HepG2 (cell line): ENCODE data around the gene MED22. TPM values are rescaled to one million over a fixed set of nuclear protein-coding genes. Genes with fewer than 3 reads are reported as not detected.

Source experiments
- ATAC-seq: fragments of 200-7000 bp; cut with Tn5 transposase; 3 replicates; pipeline ENCODE4 v1.9.1; 2020; ENCODE audit warnings: mild to moderate bottlenecking, moderate library complexity
- BruUV-seq: library from RNA; stranded (reverse); fragments of 400-500 nt; replicated peaks from 2 replicates; lab custom pipeline; 2021; lab: Mats Ljungman, UMichigan
- CTCF ChIA-PET: fragments of 300-600 bp; formaldehyde crosslinking; extraction: SDS; loops from one replicate; lab custom pipeline; 2021; ENCODE audit warnings: low total read pairs, inconsistent platforms, low intra/inter-chr PET ratio; lab: Yijun Ruan, JAX
- POLR2A ChIA-PET: fragments of 350-600 bp; sonication (Branson Sonifier 250); formaldehyde crosslinking; loops from one replicate; lab custom pipeline; 2020; ENCODE audit warnings: antibody characterized with exemption, inconsistent platforms; lab: Yijun Ruan, JAX
- DNase-seq: peaks from one replicate; pipeline ENCODE4 v3.0.0-alpha.2; 2015; ENCODE audit warnings: low spot score
- FAIRE-seq: peaks from 3 replicates; lab custom pipeline; 2011; peaks lifted over from hg19 to GRCh38; lab: Jason Lieb, UNC
- H2AFZ ChIP-seq: one replicate; pipeline ENCODE4 v1.6.1; 2011; ENCODE audit warnings: low read length, inconsistent platforms
- H3K27ac ChIP-seq: fragments of 300-600 bp; 3 replicates; pipeline ENCODE4 v1.8.0; 2011; ENCODE audit warnings: mixed run types, mild to moderate bottlenecking, mixed read lengths, low read length, inconsistent platforms; ENCODE audit not compliant: insufficient read depth; ENCODE audit errors: extremely low read length
- H3K27me3 ChIP-seq, 2 experiments: fragments of 200-600 bp in 1 of 2; 2 replicates in 1 of 2; 3 replicates in 1 of 2; pipeline versions ENCODE4 v1.6.0 to v1.8.0; 2011; ENCODE audit warnings: low read length in 2 of 2, mild to moderate bottlenecking in 2 of 2, moderate library complexity in 2 of 2, inconsistent platforms in 1 of 2; ENCODE audit not compliant: insufficient read depth in 2 of 2, control insufficient read depth in 1 of 2
- H3K36me3 ChIP-seq, 2 experiments: fragments of 200-600 bp in 1 of 2; replicated peaks in 1 of 2; 2 replicates in 1 of 2; 3 replicates in 1 of 2; pipeline versions ENCODE4 v1.5.1 to v1.8.0; 2011; ENCODE audit warnings: low read length in 2 of 2, inconsistent platforms in 1 of 2; ENCODE audit not compliant: insufficient read depth in 2 of 2, control insufficient read depth in 1 of 2
- H3K4me1 ChIP-seq: 2 replicates; pipeline ENCODE4 v1.5.1; 2012; ENCODE audit warnings: low read length, inconsistent platforms; ENCODE audit not compliant: insufficient read depth
- H3K4me2 ChIP-seq: 2 replicates; pipeline ENCODE4 v1.6.0; 2011; ENCODE audit warnings: low read depth, low read length, inconsistent platforms
- H3K4me3 ChIP-seq, 3 experiments: fragments of 200-600 bp in 1 of 3; sonication (generic), shearing (Covaris generic) in 1 of 3; replicated peaks in 1 of 3; 2 replicates each; pipeline ENCODE4 v1.5.1; 2011 to 2016; ENCODE audit warnings: low read length in 3 of 3, inconsistent platforms in 2 of 3, low read depth in 2 of 3, mild to moderate bottlenecking in 2 of 3, control low read depth in 1 of 3, mixed read lengths in 1 of 3; ENCODE audit not compliant: insufficient read depth in 1 of 3
- H3K79me2 ChIP-seq: one replicate; pipeline ENCODE4 v1.6.1; 2011; ENCODE audit warnings: low read length, inconsistent platforms; ENCODE audit not compliant: insufficient read depth
- H3K9ac ChIP-seq: 2 replicates; pipeline ENCODE4 v1.6.0; 2011; ENCODE audit warnings: mild to moderate bottlenecking, low read depth, low read length, inconsistent platforms; ENCODE audit not compliant: insufficient read depth
- H3K9me3 ChIP-seq: 2 replicates; pipeline ENCODE4 v1.5.1; 2012; ENCODE audit warnings: mild to moderate bottlenecking, low read length
- H4K20me1 ChIP-seq: 2 replicates; pipeline ENCODE4 v1.6.0; 2011; ENCODE audit warnings: inconsistent platforms, mild to moderate bottlenecking, low read length, moderate library complexity; ENCODE audit not compliant: insufficient read depth
- IRF9 ChIP-seq: sonication (generic); formaldehyde crosslinking; IDR thresholded peaks from 2 replicates; pipeline ENCODE4 v1.8.0; 2022; ENCODE audit warnings: missing genetic modification reagents, mild to moderate bottlenecking, borderline replicate concordance
- NFE2L1 ChIP-seq: sonication (generic); formaldehyde crosslinking; IDR thresholded peaks from 2 replicates; pipeline ENCODE4 v1.4.0; 2020; ENCODE audit warnings: missing genetic modification reagents, mild to moderate bottlenecking, borderline replicate concordance
- USF2 ChIP-seq, 2 experiments: sonication (generic) in 1 of 2; formaldehyde crosslinking in 1 of 2; IDR thresholded peaks; 2 replicates each; pipeline versions ENCODE4 v1.5.1 to v1.6.1; 2011 to 2020; ENCODE audit warnings: borderline replicate concordance in 1 of 2, low read depth in 1 of 2, low read length in 1 of 2, mild to moderate bottlenecking in 1 of 2, missing genetic modification reagents in 1 of 2, moderate library complexity in 1 of 2
- ZFYVE20 ChIP-seq: sonication (generic); formaldehyde crosslinking; IDR thresholded peaks from 2 replicates; pipeline ENCODE4 v1.8.0; 2023; ENCODE audit warnings: low read depth, mild to moderate bottlenecking, moderate library complexity, missing genetic modification reagents, borderline replicate concordance
- ZNF160 ChIP-seq: sonication (generic); formaldehyde crosslinking; IDR thresholded peaks from 2 replicates; pipeline ENCODE4 v1.8.0; 2022; ENCODE audit warnings: mild to moderate bottlenecking, inconsistent platforms, missing genetic modification reagents
- WGBS: methylation state at CpG from one replicate; pipeline ENCODE4 v1.1.6; 2017; ENCODE audit warnings: low lambda C conversion rate; 5-methylcytosine and 5-hydroxymethylcytosine counted together
- in situ Hi-C: cut with HindIII; loops from 2 replicates; pipeline ENCODE4 v1.10.0; 2017; ENCODE audit warnings: low pct_unique_long_range_greater_than_20kb; ENCODE audit not compliant: extremely low pct_ligation_motif_present
- intact Hi-C: fragments of 100-400 bp; cut with micrococcal nuclease; formaldehyde crosslinking; loops from one replicate; pipeline ENCODE4 v1.10.0; 2022; ENCODE audit not compliant: unreplicated experiment
- polyA plus RNA-seq, 8 experiments: library from polyadenylated mRNA; depleted of rRNA in 3 of 8; stranded (reverse) in 7 of 8; unstranded in 1 of 8; fragments of >200 nt; fragmentation: Illumina TruSeq in 4 of 8; extraction: Trizol in 4 of 8; gene quantifications; 2 replicates each; pipeline versions ENCODE4 v1.2.1 to v1.2.3, GENCODE V29; 2011 to 2016; ENCODE audit warnings: low read depth in 4 of 8, missing spikeins in 1 of 8, mixed read lengths in 1 of 8; ENCODE audit not compliant: insufficient read depth in 1 of 8
- total RNA-seq, 5 experiments: library from RNA; depleted of rRNA; stranded (reverse); fragments of >200 nt; fragmentation: Illumina TruSeq; extraction: Trizol; gene quantifications; 2 replicates each; pipeline ENCODE4 v1.2.3, GENCODE V29; 2016; ENCODE audit warnings: low read depth in 1 of 5

MED22 gene
- total and polyA plus RNA-seq, 2 of the 13 experiments (the other 11 are each of a cell fraction or from before 2014, with no cell fraction given), result 15.8 to 22.1 TPM

GRCh38 chr9:133380734-133381133, 32.8 kb upstream of the MED22 start:
- H3K4me1 ChIP-seq, result peaks cover 58% of the 10 kb centered on the region
- DNase-seq (no peak), FAIRE-seq (no peak), ATAC-seq (no peak)
- no peak overlapping the region for H3K4me2 ChIP-seq
- H4K20me1 ChIP-seq, result no peaks in the 10 kb centered on the region
- in situ Hi-C loops (no loop called here), intact Hi-C loops (no loop called here)
- TF ChIP-seq ZFYVE20 (CRISPR knock-in tag) (no peak), ZNF160 (CRISPR knock-in tag) (no peak), NFE2L1 (CRISPR knock-in tag) (no peak), USF2 (IDR thresholded peaks at IDR 0.05; ENCODE audit: low read depth, low read length) (no peak), USF2 (CRISPR knock-in tag; IDR thresholded peaks at IDR 0.05; ENCODE audit: borderline replicate concordance) (no peak), IRF9 (no peak)
- no TSS peak for BruUV-seq
- H3K9me3 ChIP-seq, result peaks cover 10% of the 10 kb centered on the region; the same call in 1 of the 2 replicates
- POLR2A ChIA-PET, result interaction anchor here (1.6 to 3.3 kb wide), 2 partner anchors 11 to 33 kb away, joined by 3 to 16 read pairs; partner anchors contain the start of genes MED22 and RPL7A
- WGBS, result 90% methylated on average over 4 of the region's 4 CpGs
- CTCF ChIA-PET, result no interaction called here
- no peaks in the 10 kb centered on the region for H3K36me3 ChIP-seq
- no peaks in the 10 kb centered on the region for H3K27me3 ChIP-seq
- no peak overlapping the region for H3K4me3 ChIP-seq
- H3K27ac ChIP-seq, result no peak overlapping the region
- H3K79me2 ChIP-seq, result no peaks in the 10 kb centered on the region
- no peak overlapping the region for H2AFZ ChIP-seq
- H3K9ac ChIP-seq, result no peak overlapping the region
